AG04450 (cell line): ENCODE measurements around the gene SS18L1. TPM values are rescaled to one million over a fixed set of nuclear protein-coding genes. Genes with fewer than 3 reads are reported as not detected.

Source experiments
- CTCF ChIA-PET: fragments of 300-600, 350-600 bp; formaldehyde crosslinking; extraction: SDS; loops from one replicate; lab custom pipeline; 2022; ENCODE audit warnings: antibody characterized with exemption, inconsistent platforms; lab: Charles Lee
- POLR2A ChIA-PET: fragments of 350-600 bp; formaldehyde crosslinking; extraction: SDS; loops from one replicate; lab custom pipeline; 2021; ENCODE audit warnings: antibody characterized with exemption, inconsistent platforms; lab: Yijun Ruan, JAX
- DNase-seq: peaks from one replicate; pipeline ENCODE4 v3.0.0-alpha.2; 2011; ENCODE audit warnings: low read depth, low spot score
- H3K27ac ChIP-seq: one replicate; pipeline ENCODE4 v1.5.1; 2012; ENCODE audit warnings: low read depth, low read length, control low read depth
- H3K27me3 ChIP-seq: one replicate; pipeline ENCODE4 v1.6.0; 2012; ENCODE audit warnings: low read length; ENCODE audit not compliant: control insufficient read depth, insufficient read depth
- H3K4me3 ChIP-seq: 2 replicates; pipeline ENCODE4 v1.5.1; 2011; ENCODE audit warnings: mild to moderate bottlenecking, low read depth, low read length, control low read depth
- H3K9me3 ChIP-seq: 2 replicates; pipeline ENCODE4 v1.5.1; 2012; ENCODE audit warnings: low read length; ENCODE audit not compliant: control insufficient read depth, insufficient read depth
- CTCF ChIP-seq: IDR thresholded peaks from 2 replicates; pipeline ENCODE4 v1.5.1; 2011; ENCODE audit warnings: low read depth, low read length, control low read depth, inconsistent platforms
- polyA plus RNA-seq: library from polyadenylated mRNA; depleted of rRNA; stranded (reverse); fragments of >200 nt; gene quantifications from 2 replicates; pipeline ENCODE4 v1.2.3, GENCODE V29; 2011

The SS18L1 gene
- polyA plus RNA-seq, 1 experiment: 6.8 TPM

- POLR2A ChIA-PET: no interaction called here
- Histone ChIP-seq H3K4me3 (no peak overlapping the region), H3K27me3 (no peaks in the 10 kb centered on the region), H3K9me3 (peaks cover 12% of the 10 kb centered on the region), H3K27ac (no peak overlapping the region)
- no peak for DNase-seq
- CTCF ChIA-PET: no interaction called here
- TF ChIP-seq CTCF: no peak
These were observed 7.7 kb downstream of the SS18L1 start for GRCh38 chr20:62151225-62151624.

DNA sequence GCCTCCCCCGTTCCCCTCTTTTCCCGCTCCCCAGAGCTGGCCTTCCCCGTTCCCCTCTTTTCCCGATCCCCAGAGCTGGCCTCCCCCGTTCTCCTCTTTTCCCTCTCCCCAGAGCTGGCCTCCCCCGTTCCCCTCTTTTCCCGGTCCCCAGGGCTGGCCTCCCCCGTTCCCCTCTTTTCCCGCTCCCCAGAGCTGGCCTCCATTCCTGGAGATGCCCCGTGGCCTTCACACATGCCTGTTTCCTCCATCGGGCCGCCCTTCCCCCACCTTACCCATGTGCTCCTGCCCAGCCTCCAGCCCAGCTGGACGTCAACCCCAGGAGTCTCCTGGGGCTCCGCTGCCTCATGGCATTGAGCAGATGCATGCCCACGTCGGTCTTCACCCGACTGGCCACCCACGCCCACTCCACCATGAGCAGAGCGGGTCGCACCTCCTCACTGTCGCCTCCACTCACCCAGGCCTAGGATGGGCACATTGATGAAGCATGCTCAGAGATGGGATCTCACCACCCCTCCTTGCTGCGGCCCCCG, 8.3 kb downstream of the SS18L1 start:
- no peak overlapping the region for H3K27ac ChIP-seq
- POLR2A ChIA-PET: interaction anchor here (0.6 kb wide), 1 partner anchor 10 kb away, joined by 4 read pairs; no protein-coding TSS in a partner anchor
- DNase-seq: no peak
- no peak for TF ChIP-seq CTCF
- H3K4me3 ChIP-seq: no peak overlapping the region
- CTCF ChIA-PET: interaction anchor here (0.9 kb wide), 1 partner anchor 150 kb away, joined by 3 read pairs; no protein-coding TSS in a partner anchor
- no peaks in the 10 kb centered on the region for H3K27me3 ChIP-seq
- peaks cover 12% of the 10 kb centered on the region for H3K9me3 ChIP-seq

- H3K27me3 ChIP-seq: no peaks in the 10 kb centered on the region
- no peak for DNase-seq
- peaks cover 12% of the 10 kb centered on the region for H3K9me3 ChIP-seq
- TF ChIP-seq CTCF: no peak
- no peak overlapping the region for H3K4me3 ChIP-seq
- ChIA-PET CTCF (interaction anchor here (0.8 to 1.4 kb wide), 2 partner anchors 8 to 129 kb away, joined by 3 to 4 read pairs; no protein-coding TSS in a partner anchor), POLR2A (no interaction called here)
- H3K27ac ChIP-seq: peak overlapping the region; percentile 2
These were observed 12.1 kb downstream of the SS18L1 start for GRCh38 chr20:62155428-62156253.

DNA sequence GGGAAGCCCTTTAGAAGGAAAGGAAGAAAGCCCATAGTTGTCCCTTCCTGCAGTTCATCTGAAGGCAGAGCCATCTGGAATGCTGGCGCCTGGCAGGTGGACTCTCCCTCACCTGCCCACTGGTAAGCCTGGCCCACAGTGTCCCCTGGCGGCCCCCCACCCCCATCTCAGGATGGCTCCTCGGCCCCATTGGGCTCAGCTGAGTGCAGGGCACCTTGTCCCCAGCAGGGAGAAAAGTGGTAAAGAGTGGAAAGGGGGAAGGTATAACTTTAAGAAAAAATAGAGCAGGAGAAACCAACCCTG, 12.6 kb downstream of the SS18L1 start:
- H3K27me3 ChIP-seq: no peaks in the 10 kb centered on the region
- no peak overlapping the region for H3K27ac ChIP-seq
- DNase-seq: no peak
- peaks cover 16% of the 10 kb centered on the region for H3K9me3 ChIP-seq
- ChIA-PET CTCF (interaction anchor here (0.6 to 1.4 kb wide), 8 partner anchors 9 to 564 kb away, joined by 3 to 14 read pairs (median 4); no protein-coding TSS in a partner anchor), POLR2A (no interaction called here)
- no peak for TF ChIP-seq CTCF
- no peak overlapping the region for H3K4me3 ChIP-seq
